GM19397 (cell line): ENCODE data around the gene RTN1.

ENCODE experiments used
- ATAC-seq: cut with Tn5 transposase; IDR thresholded peaks from one replicate; pipeline ENCODE4 v1.9.1; 2021; ENCODE audit warnings: mild to moderate bottlenecking, moderate library complexity; ENCODE audit not compliant: unreplicated experiment

Gene RTN1

GRCh38 chr14:59870277-59871165 is at the start of gene RTN1:
Gene RTN1, minus strand, starts transcription at chr14:59870776. Its CDS starts 146 bp downstream, at chr14:59870630.
- ATAC-seq = peak; percentile 56

GRCh38 chr14:59920378-59920683 is 49.8 kb upstream of the RTN1 start:
- ATAC-seq = no peak

- no peak for ATAC-seq
These were observed 49.2 kb upstream of the RTN1 start, which contains the start of gene LRRC9 for GRCh38 chr14:59919570-59920377. Gene LRRC9, plus strand, starts transcription at chr14:59920144.

GRCh38 chr14:59918824-59919569 is 48.4 kb upstream of the RTN1 start:
- ATAC-seq = no peak

- no peak for ATAC-seq
These were observed 42.6 kb upstream of the RTN1 start for GRCh38 chr14:59913187-59913586.

- ATAC-seq = no peak
These were observed 41.9 kb upstream of the RTN1 start for GRCh38 chr14:59912443-59912842.

- no peak for ATAC-seq
These were observed 34.6 kb upstream of the RTN1 start for GRCh38 chr14:59905188-59905587.

GRCh38 chr14:59904184-59904583 is 33.6 kb upstream of the RTN1 start:
- no peak for ATAC-seq

- ATAC-seq = no peak
These were observed 30.0 kb upstream of the RTN1 start for GRCh38 chr14:59900556-59900955.

- no peak for ATAC-seq
These were observed 27.3 kb upstream of the RTN1 start for GRCh38 chr14:59897757-59898383.

GRCh38 chr14:59895721-59896120 is 25.1 kb upstream of the RTN1 start:
- ATAC-seq = no peak

- ATAC-seq = no peak
These were observed 20.1 kb upstream of the RTN1 start for GRCh38 chr14:59890676-59891075.

GRCh38 chr14:59882957-59883356 is 12.4 kb upstream of the RTN1 start:
- ATAC-seq = no peak

- no peak for ATAC-seq
These were observed 555 bp upstream of the RTN1 start for GRCh38 chr14:59871166-59871495.

- ATAC-seq = no peak
These were observed 958 bp downstream of the RTN1 start for GRCh38 chr14:59869381-59870255.

- ATAC-seq = no peak
These were observed 2.6 kb downstream of the RTN1 start for GRCh38 chr14:59868021-59868420.

- no peak for ATAC-seq
These were observed 6.6 kb downstream of the RTN1 start for GRCh38 chr14:59863806-59864525.

GRCh38 chr14:59857328-59857727 is 13.2 kb downstream of the RTN1 start:
- ATAC-seq = no peak

- no peak for ATAC-seq
These were observed 18.2 kb downstream of the RTN1 start for GRCh38 chr14:59852350-59852749.
